Right atrium auricular region (tissue), 2 donors: ENCODE measurements around the gene KIT. TPM values are rescaled to one million over a fixed set of nuclear protein-coding genes. Genes with fewer than 3 reads are reported as not detected.

Experiments
- DNase-seq: peaks from one replicate; pipeline ENCODE4 v3.0.0-alpha.2; 2019; ENCODE audit warnings: low spot score
- H3K27ac ChIP-seq, 2 donors: fragments of 200-600 bp; sonication (generic); 1 replicate in 1 of 2; 2 replicates in 1 of 2; pipeline ENCODE4 v1.5.1; 2016 to 2019
- H3K27me3 ChIP-seq, 2 donors: fragments of 200-600 bp; sonication (generic); one replicate each; pipeline versions ENCODE4 v1.5.1 to v1.6.0; 2017 to 2019
- H3K36me3 ChIP-seq: fragments of 200-600 bp; sonication (generic); one replicate; pipeline ENCODE4 v1.5.1; 2016
- H3K4me1 ChIP-seq, 2 donors: fragments of 200-600 bp; sonication (generic); one replicate each; pipeline versions ENCODE4 v1.5.1 to v1.6.0; 2017 to 2019
- H3K4me3 ChIP-seq, 2 donors: fragments of 200-600 bp; sonication (generic); 1 replicate in 1 of 2; 2 replicates in 1 of 2; pipeline ENCODE4 v1.5.1; 2017 to 2019; ENCODE audit warnings: mild to moderate bottlenecking in 1 of 2, moderate library complexity in 1 of 2
- H3K9me3 ChIP-seq, 2 donors: fragments of 200-600 bp; sonication (generic); one replicate each; pipeline ENCODE4 v1.5.1; 2019
- CTCF ChIP-seq, 2 donors: fragments of 200-600 bp; sonication (generic); IDR thresholded peaks; one replicate each; pipeline ENCODE4 v1.5.1; 2019; ENCODE audit warnings: antibody characterized with exemption in 2 of 2
- total RNA-seq, 2 donors: library from RNA; depleted of rRNA; stranded (reverse); fragments of >200 nt; gene quantifications; one replicate each; pipeline ENCODE4 v1.1.0, GENCODE V29; 2016

KIT gene
- total RNA-seq, 2 donors from 2014 or later, result 1.5 to 2.6 TPM

GRCh38 chr4:54643958-54644751, 13.6 kb upstream of the KIT start:
- Histone ChIP-seq H3K27me3 (no peaks in the 10 kb centered on the region), H3K27ac (no peak overlapping the region), H3K36me3 (no peaks in the 10 kb centered on the region), H3K4me1 (no peaks in the 10 kb centered on the region), H3K4me3 (no peak overlapping the region), H3K9me3 (no peaks in the 10 kb centered on the region)
- DNase-seq, result no peak
- TF ChIP-seq CTCF (IDR thresholded peaks at IDR 0.05), result no peak

GRCh38 chr4:54645830-54646229, 11.9 kb upstream of the KIT start:
- H3K4me1 ChIP-seq, result no peaks in the 10 kb centered on the region
- no peaks in the 10 kb centered on the region for H3K9me3 ChIP-seq
- no peaks in the 10 kb centered on the region for H3K27me3 ChIP-seq
- H3K36me3 ChIP-seq, result no peaks in the 10 kb centered on the region
- no peak for TF ChIP-seq CTCF (IDR thresholded peaks at IDR 0.05)
- H3K27ac ChIP-seq, result no peak overlapping the region
- no peak overlapping the region for H3K4me3 ChIP-seq
- no peak for DNase-seq

GRCh38 chr4:54647070-54647469, 10.7 kb upstream of the KIT start:
- no peaks in the 10 kb centered on the region for H3K4me1 ChIP-seq
- no peak overlapping the region for H3K4me3 ChIP-seq
- H3K27me3 ChIP-seq, result no peaks in the 10 kb centered on the region
- no peaks in the 10 kb centered on the region for H3K9me3 ChIP-seq
- TF ChIP-seq CTCF (IDR thresholded peaks at IDR 0.05), result no peak
- no peak for DNase-seq
- no peaks in the 10 kb centered on the region for H3K36me3 ChIP-seq
- H3K27ac ChIP-seq, result no peak overlapping the region

GRCh38 chr4:54651050-54651449, 6.7 kb upstream of the KIT start:
- Histone ChIP-seq H3K27me3 (no peaks in the 10 kb centered on the region), H3K4me3 (no peak overlapping the region), H3K36me3 (no peaks in the 10 kb centered on the region), H3K4me1 (no peaks in the 10 kb centered on the region), H3K27ac (no peak overlapping the region), H3K9me3 (no peaks in the 10 kb centered on the region)
- TF ChIP-seq CTCF (IDR thresholded peaks at IDR 0.05), result no peak
- no peak for DNase-seq

GRCh38 chr4:54654753-54655152, 3.0 kb upstream of the KIT start:
- no peak for DNase-seq
- no peak for TF ChIP-seq CTCF (IDR thresholded peaks at IDR 0.05)
- no peaks in the 10 kb centered on the region for H3K27me3 ChIP-seq
- H3K9me3 ChIP-seq, result no peaks in the 10 kb centered on the region
- H3K4me3 ChIP-seq, result no peak overlapping the region
- H3K27ac ChIP-seq, result no peak overlapping the region
- H3K36me3 ChIP-seq, result no peaks in the 10 kb centered on the region
- peaks cover 0 to 27% of the 10 kb centered on the region in 2 donors for H3K4me1 ChIP-seq

- no peak for DNase-seq
- no peaks in the 10 kb centered on the region for H3K9me3 ChIP-seq
- H3K27ac ChIP-seq, result no peak overlapping the region
- peak overlapping the region; percentile 37 to 58 for H3K4me3 ChIP-seq
- H3K36me3 ChIP-seq, result no peaks in the 10 kb centered on the region
- no peak for TF ChIP-seq CTCF (IDR thresholded peaks at IDR 0.05)
- peaks cover 0 to 6% of the 10 kb centered on the region in 2 donors for H3K27me3 ChIP-seq
- H3K4me1 ChIP-seq, result peaks cover 0 to 31% of the 10 kb centered on the region in 2 donors
Measured at GRCh38 chr4:54657185-54657550, 589 bp upstream of the KIT start.
